ENCODE results near the gene BICRAL.

DNA sequence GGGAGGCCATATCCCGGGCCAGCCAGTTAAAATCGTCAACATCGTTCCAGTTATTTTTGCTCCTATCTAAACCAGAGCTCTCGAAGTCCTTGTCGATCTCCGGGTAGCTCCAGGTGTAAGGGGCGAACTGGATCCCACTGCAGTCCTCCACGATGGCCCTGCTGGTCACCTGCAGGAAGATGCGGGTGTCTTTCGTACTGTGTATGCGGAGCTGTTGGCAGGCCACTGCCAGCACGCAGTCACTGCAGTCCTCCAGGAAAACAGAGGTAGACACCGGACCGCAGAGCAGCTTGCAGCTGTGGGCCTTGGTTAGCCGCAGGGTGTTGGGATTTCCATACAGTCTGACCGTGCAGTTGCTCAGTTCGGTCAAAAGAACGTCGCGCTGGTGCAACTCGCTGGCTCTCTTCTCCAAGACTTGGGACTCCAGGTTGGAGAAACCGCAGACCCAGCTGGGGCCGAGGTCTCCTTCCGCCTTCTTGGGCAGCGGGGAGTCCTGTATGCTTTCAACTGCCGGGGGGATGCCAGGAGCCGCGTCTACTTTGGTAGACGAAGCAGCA lies 36.7 kb upstream of the BICRAL start:
- TF ChIP-seq, protein P1, sequence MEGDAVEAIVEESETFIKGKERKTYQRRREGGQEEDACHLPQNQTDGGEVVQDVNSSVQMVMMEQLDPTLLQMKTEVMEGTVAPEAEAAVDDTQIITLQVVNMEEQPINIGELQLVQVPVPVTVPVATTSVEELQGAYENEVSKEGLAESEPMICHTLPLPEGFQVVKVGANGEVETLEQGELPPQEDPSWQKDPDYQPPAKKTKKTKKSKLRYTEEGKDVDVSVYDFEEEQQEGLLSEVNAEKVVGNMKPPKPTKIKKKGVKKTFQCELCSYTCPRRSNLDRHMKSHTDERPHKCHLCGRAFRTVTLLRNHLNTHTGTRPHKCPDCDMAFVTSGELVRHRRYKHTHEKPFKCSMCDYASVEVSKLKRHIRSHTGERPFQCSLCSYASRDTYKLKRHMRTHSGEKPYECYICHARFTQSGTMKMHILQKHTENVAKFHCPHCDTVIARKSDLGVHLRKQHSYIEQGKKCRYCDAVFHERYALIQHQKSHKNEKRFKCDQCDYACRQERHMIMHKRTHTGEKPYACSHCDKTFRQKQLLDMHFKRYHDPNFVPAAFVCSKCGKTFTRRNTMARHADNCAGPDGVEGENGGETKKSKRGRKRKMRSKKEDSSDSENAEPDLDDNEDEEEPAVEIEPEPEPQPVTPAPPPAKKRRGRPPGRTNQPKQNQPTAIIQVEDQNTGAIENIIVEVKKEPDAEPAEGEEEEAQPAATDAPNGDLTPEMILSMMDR (conservative IDR thresholded peaks at IDR 0.05): no peak
- no peak for TF ChIP-seq ZFX (IDR thresholded peaks at IDR 0.05)
